GM23338 (cell line): Measurements from ENCODE around the gene SLC25A24. TPM values are rescaled to one million over a fixed set of nuclear protein-coding genes. Genes with fewer than 3 reads are reported as not detected.

Experiments
- ATAC-seq: fragments of 200-7000 bp; cut with Tn5 transposase; 3 replicates; pipeline ENCODE4 v1.9.1; 2020
- DNase-seq: peaks from one replicate; pipeline ENCODE4 v3.0.0-alpha.2; 2015; ENCODE audit warnings: low spot score
- H2AFZ ChIP-seq: fragments of 200-600 bp; sonication (generic); 2 replicates; pipeline ENCODE4 v1.8.0; 2016; ENCODE audit warnings: antibody characterized with exemption, mild to moderate bottlenecking, moderate library complexity
- H3F3A ChIP-seq: fragments of 200-600 bp; sonication (generic); replicated peaks from 2 replicates; pipeline ENCODE4 v1.8.0; 2017; ENCODE audit warnings: antibody characterized with exemption, mixed run types, low read depth
- H3K27ac ChIP-seq: fragments of 200-600 bp; sonication (generic); 2 replicates; pipeline ENCODE4 v1.6.1; 2016; ENCODE audit warnings: low read depth
- H3K27me3 ChIP-seq: fragments of 200-600 bp; sonication (generic); 2 replicates; pipeline ENCODE4 v1.8.0; 2016; ENCODE audit warnings: mild to moderate bottlenecking, mixed run types, moderate library complexity; ENCODE audit not compliant: insufficient read depth
- H3K36me3 ChIP-seq: fragments of 200-600 bp; sonication (generic); 2 replicates; pipeline ENCODE4 v1.8.0; 2016; ENCODE audit warnings: mild to moderate bottlenecking; ENCODE audit not compliant: insufficient read depth
- H3K4me1 ChIP-seq: fragments of 200-600 bp; sonication (generic); 2 replicates; pipeline ENCODE4 v1.8.0; 2016; ENCODE audit warnings: mild to moderate bottlenecking, moderate library complexity; ENCODE audit not compliant: insufficient read depth
- H3K4me2 ChIP-seq: fragments of 200-600 bp; sonication (generic); 2 replicates; pipeline ENCODE4 v1.7.1; 2017; ENCODE audit warnings: mixed run types
- H3K4me3 ChIP-seq: fragments of 200-600 bp; sonication (generic); 2 replicates; pipeline ENCODE4 v1.6.1; 2016; ENCODE audit warnings: mixed run types
- H3K79me2 ChIP-seq: fragments of 200-600 bp; sonication (generic); replicated peaks from 2 replicates; pipeline ENCODE4 v1.8.0; 2017; ENCODE audit warnings: mild to moderate bottlenecking; ENCODE audit not compliant: insufficient read depth
- H3K9me2 ChIP-seq: fragments of 200-600 bp; sonication (generic); 2 replicates; pipeline ENCODE4 v1.8.0; 2017; ENCODE audit not compliant: insufficient read depth
- H4K20me1 ChIP-seq: fragments of 200-600 bp; sonication (generic); replicated peaks from 2 replicates; pipeline ENCODE4 v1.8.0; 2017; ENCODE audit warnings: mild to moderate bottlenecking; ENCODE audit not compliant: insufficient read depth
- H3K27ac Mint-ChIP-seq: 2 replicates; pipeline ENCODE4 v1.8.0; 2020; ENCODE audit warnings: inconsistent platforms, mild to moderate bottlenecking, moderate library complexity, mixed read lengths
- H3K27me3 Mint-ChIP-seq: 3 replicates; pipeline ENCODE4 v1.8.0; 2022; ENCODE audit warnings: low read depth, mild to moderate bottlenecking, moderate library complexity, mixed read lengths, inconsistent platforms; ENCODE audit not compliant: insufficient read depth, poor library complexity
- H3K36me3 Mint-ChIP-seq: 3 replicates; pipeline ENCODE4 v1.8.0; 2021; ENCODE audit warnings: low read depth, mild to moderate bottlenecking, inconsistent platforms, moderate library complexity, mixed read lengths
- H3K4me1 Mint-ChIP-seq: 3 replicates; pipeline ENCODE4 v1.8.0; 2020; ENCODE audit warnings: mild to moderate bottlenecking, inconsistent platforms, mixed read lengths
- H3K4me3 Mint-ChIP-seq: 3 replicates; pipeline ENCODE4 v1.8.0; 2021; ENCODE audit warnings: moderate library complexity, mild to moderate bottlenecking, inconsistent platforms, mixed read lengths
- H3K9me3 Mint-ChIP-seq: 3 replicates; pipeline ENCODE4 v1.8.0; 2020; ENCODE audit warnings: moderate library complexity, mild to moderate bottlenecking, inconsistent platforms, mixed read lengths
- CREB1 ChIP-seq: fragments of 250-450 bp; sonication (Bioruptor Pico); IDR thresholded peaks from 2 replicates; pipeline ENCODE4 v1.5.0; 2020; ENCODE audit warnings: low read depth, mild to moderate bottlenecking, moderate library complexity
- EZH2 ChIP-seq: fragments of 200-600 bp; sonication (generic); IDR thresholded peaks from one replicate; pipeline ENCODE4 v1.8.0; 2017; ENCODE audit warnings: antibody characterized with exemption, mild to moderate bottlenecking, low read depth; ENCODE audit not compliant: unreplicated experiment
- EZH2phosphoT487 ChIP-seq: fragments of 200-600 bp; sonication (generic); IDR thresholded peaks from one replicate; pipeline ENCODE4 v1.8.1; 2018; ENCODE audit warnings: antibody characterized with exemption; ENCODE audit not compliant: unreplicated experiment
- JUNB ChIP-seq: IDR thresholded peaks from one replicate; pipeline ENCODE4 v1.6.1; 2016; ENCODE audit warnings: antibody characterized with exemption; ENCODE audit not compliant: unreplicated experiment
- NANOG ChIP-seq: IDR thresholded peaks from 2 replicates; pipeline ENCODE4 v1.6.1; 2016; ENCODE audit warnings: antibody characterized with exemption, borderline replicate concordance
- POLR2AphosphoS5 ChIP-seq: IDR thresholded peaks from 2 replicates; pipeline ENCODE4 v1.6.1; 2016; ENCODE audit warnings: antibody characterized with exemption, low read depth
- STAT1 ChIP-seq: IDR thresholded peaks from one replicate; pipeline ENCODE4 v1.6.1; 2016; ENCODE audit warnings: antibody characterized with exemption; ENCODE audit not compliant: unreplicated experiment
- ZNF114 ChIP-seq: fragments of 250-450 bp; sonication (Bioruptor Pico); IDR thresholded peaks from 2 replicates; pipeline ENCODE4 v1.5.0; 2020; ENCODE audit warnings: mild to moderate bottlenecking, moderate library complexity
- ZNF331 ChIP-seq: fragments of 250-450 bp; sonication (Bioruptor Pico); IDR thresholded peaks from 2 replicates; pipeline ENCODE4 v1.5.0; 2020; ENCODE audit warnings: low read depth, mild to moderate bottlenecking, moderate library complexity
- polyA plus RNA-seq: library from polyadenylated mRNA; unstranded; fragments of >200 nt; fragmentation: Nextera tagmentation; extraction: Ambion mirVana; gene quantifications from 2 replicates; pipeline ENCODE4 v1.2.1, GENCODE V29; 2016
- total RNA-seq: library from RNA; depleted of rRNA; stranded (reverse); fragments of >200 nt; shearing (Covaris generic); gene quantifications from 2 replicates; pipeline ENCODE4 v1.2.3, GENCODE V29; 2014
- TF ChIP-seq, protein P1 (sequence below), 2 experiments: fragments of 200-600 bp in 1 of 2; sonication (generic) in 1 of 2; conservative IDR thresholded peaks; 2 replicates each; pipeline versions ENCODE4 v1.5.1 to v1.6.1; 2016 to 2017; ENCODE audit warnings: antibody characterized with exemption in 2 of 2, low read depth in 2 of 2, mild to moderate bottlenecking in 2 of 2, moderate library complexity in 1 of 2
- TF ChIP-seq, protein P2 (sequence below): IDR thresholded peaks from 2 replicates; pipeline ENCODE4 v1.6.1; 2016; ENCODE audit warnings: antibody characterized with exemption
- TF ChIP-seq, protein P3 (sequence below): fragments of 250-450 bp; sonication (Bioruptor Pico); IDR thresholded peaks from 2 replicates; pipeline ENCODE4 v1.5.0; 2020; ENCODE audit warnings: mild to moderate bottlenecking, moderate library complexity
- TF ChIP-seq, protein P4 (sequence below): IDR thresholded peaks from one replicate; pipeline ENCODE4 v1.6.1; 2018; ENCODE audit warnings: antibody characterized with exemption; ENCODE audit not compliant: unreplicated experiment

SLC25A24 gene
- total and polyA plus RNA-seq, 2 experiments from 2014 or later, result 17.4 to 46.0 TPM

DNA sequence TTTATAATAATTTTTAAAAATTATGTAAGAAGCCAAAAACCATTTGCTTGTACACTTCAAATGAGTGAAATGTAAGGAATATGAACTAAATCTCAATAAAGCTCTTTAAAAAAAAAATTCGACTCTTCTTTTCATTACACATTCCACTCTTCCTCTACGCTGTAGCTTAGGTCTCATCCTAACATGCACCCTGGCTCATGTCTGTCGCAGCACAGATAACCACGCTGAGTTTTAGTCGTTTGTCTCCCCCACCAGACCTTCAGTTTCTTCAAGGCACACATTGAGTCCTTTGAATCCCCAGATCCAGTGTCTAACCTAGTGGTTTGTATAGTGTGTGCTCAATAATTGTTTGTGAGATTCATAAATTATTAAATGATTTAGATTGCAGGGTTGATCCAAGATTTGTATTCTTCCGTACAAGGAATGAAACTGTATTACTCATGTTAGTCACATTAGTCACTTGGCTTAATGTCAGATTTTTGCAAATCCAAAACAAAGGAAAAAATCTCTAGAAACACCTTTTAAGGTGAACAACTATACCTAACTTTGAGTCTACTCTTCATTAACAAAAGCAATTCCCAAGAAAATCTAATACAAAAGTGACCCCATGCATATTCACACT, 57.3 kb downstream of the SLC25A24 start:
- Histone ChIP-seq H2AFZ (no peak overlapping the region), H3K4me3 (no peak overlapping the region), H3K4me1 (no peaks in the 10 kb centered on the region), H4K20me1 (no peaks in the 10 kb centered on the region), H3K9me2 (no peaks in the 10 kb centered on the region), H3F3A (no peaks in the 10 kb centered on the region), H3K79me2 (no peaks in the 10 kb centered on the region), H3K27me3 (no peaks in the 10 kb centered on the region), H3K36me3 (0 out of 2 replicates have a peak, but pooled peaks cover 7% of the 10 kb centered on the region), H3K27ac (no peak overlapping the region), H3K4me2 (no peak overlapping the region)
- ATAC-seq, result no peak
- H3K4me3 Mint-ChIP-seq, result no peak overlapping the region
- TF ChIP-seq ZNF331, result no peak
- TF ChIP-seq EZH2, result no peak
- TF ChIP-seq, protein P1, sequence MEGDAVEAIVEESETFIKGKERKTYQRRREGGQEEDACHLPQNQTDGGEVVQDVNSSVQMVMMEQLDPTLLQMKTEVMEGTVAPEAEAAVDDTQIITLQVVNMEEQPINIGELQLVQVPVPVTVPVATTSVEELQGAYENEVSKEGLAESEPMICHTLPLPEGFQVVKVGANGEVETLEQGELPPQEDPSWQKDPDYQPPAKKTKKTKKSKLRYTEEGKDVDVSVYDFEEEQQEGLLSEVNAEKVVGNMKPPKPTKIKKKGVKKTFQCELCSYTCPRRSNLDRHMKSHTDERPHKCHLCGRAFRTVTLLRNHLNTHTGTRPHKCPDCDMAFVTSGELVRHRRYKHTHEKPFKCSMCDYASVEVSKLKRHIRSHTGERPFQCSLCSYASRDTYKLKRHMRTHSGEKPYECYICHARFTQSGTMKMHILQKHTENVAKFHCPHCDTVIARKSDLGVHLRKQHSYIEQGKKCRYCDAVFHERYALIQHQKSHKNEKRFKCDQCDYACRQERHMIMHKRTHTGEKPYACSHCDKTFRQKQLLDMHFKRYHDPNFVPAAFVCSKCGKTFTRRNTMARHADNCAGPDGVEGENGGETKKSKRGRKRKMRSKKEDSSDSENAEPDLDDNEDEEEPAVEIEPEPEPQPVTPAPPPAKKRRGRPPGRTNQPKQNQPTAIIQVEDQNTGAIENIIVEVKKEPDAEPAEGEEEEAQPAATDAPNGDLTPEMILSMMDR (conservative IDR thresholded peaks at IDR 0.05; ENCODE audit: low read depth in 2 of 2), result no peak
- TF ChIP-seq POLR2AphosphoS5, result no peak
- TF ChIP-seq, protein P2, sequence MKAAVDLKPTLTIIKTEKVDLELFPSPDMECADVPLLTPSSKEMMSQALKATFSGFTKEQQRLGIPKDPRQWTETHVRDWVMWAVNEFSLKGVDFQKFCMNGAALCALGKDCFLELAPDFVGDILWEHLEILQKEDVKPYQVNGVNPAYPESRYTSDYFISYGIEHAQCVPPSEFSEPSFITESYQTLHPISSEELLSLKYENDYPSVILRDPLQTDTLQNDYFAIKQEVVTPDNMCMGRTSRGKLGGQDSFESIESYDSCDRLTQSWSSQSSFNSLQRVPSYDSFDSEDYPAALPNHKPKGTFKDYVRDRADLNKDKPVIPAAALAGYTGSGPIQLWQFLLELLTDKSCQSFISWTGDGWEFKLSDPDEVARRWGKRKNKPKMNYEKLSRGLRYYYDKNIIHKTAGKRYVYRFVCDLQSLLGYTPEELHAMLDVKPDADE, result no peak
- TF ChIP-seq JUNB, result no peak
- TF ChIP-seq EZH2phosphoT487, result no peak
- no peak for TF ChIP-seq CREB1 (CRISPR knock-in tag)
- TF ChIP-seq ZNF114 (CRISPR knock-in tag), result no peak
- no peak for TF ChIP-seq STAT1
- no peak for TF ChIP-seq NANOG
- TF ChIP-seq, protein P3, sequence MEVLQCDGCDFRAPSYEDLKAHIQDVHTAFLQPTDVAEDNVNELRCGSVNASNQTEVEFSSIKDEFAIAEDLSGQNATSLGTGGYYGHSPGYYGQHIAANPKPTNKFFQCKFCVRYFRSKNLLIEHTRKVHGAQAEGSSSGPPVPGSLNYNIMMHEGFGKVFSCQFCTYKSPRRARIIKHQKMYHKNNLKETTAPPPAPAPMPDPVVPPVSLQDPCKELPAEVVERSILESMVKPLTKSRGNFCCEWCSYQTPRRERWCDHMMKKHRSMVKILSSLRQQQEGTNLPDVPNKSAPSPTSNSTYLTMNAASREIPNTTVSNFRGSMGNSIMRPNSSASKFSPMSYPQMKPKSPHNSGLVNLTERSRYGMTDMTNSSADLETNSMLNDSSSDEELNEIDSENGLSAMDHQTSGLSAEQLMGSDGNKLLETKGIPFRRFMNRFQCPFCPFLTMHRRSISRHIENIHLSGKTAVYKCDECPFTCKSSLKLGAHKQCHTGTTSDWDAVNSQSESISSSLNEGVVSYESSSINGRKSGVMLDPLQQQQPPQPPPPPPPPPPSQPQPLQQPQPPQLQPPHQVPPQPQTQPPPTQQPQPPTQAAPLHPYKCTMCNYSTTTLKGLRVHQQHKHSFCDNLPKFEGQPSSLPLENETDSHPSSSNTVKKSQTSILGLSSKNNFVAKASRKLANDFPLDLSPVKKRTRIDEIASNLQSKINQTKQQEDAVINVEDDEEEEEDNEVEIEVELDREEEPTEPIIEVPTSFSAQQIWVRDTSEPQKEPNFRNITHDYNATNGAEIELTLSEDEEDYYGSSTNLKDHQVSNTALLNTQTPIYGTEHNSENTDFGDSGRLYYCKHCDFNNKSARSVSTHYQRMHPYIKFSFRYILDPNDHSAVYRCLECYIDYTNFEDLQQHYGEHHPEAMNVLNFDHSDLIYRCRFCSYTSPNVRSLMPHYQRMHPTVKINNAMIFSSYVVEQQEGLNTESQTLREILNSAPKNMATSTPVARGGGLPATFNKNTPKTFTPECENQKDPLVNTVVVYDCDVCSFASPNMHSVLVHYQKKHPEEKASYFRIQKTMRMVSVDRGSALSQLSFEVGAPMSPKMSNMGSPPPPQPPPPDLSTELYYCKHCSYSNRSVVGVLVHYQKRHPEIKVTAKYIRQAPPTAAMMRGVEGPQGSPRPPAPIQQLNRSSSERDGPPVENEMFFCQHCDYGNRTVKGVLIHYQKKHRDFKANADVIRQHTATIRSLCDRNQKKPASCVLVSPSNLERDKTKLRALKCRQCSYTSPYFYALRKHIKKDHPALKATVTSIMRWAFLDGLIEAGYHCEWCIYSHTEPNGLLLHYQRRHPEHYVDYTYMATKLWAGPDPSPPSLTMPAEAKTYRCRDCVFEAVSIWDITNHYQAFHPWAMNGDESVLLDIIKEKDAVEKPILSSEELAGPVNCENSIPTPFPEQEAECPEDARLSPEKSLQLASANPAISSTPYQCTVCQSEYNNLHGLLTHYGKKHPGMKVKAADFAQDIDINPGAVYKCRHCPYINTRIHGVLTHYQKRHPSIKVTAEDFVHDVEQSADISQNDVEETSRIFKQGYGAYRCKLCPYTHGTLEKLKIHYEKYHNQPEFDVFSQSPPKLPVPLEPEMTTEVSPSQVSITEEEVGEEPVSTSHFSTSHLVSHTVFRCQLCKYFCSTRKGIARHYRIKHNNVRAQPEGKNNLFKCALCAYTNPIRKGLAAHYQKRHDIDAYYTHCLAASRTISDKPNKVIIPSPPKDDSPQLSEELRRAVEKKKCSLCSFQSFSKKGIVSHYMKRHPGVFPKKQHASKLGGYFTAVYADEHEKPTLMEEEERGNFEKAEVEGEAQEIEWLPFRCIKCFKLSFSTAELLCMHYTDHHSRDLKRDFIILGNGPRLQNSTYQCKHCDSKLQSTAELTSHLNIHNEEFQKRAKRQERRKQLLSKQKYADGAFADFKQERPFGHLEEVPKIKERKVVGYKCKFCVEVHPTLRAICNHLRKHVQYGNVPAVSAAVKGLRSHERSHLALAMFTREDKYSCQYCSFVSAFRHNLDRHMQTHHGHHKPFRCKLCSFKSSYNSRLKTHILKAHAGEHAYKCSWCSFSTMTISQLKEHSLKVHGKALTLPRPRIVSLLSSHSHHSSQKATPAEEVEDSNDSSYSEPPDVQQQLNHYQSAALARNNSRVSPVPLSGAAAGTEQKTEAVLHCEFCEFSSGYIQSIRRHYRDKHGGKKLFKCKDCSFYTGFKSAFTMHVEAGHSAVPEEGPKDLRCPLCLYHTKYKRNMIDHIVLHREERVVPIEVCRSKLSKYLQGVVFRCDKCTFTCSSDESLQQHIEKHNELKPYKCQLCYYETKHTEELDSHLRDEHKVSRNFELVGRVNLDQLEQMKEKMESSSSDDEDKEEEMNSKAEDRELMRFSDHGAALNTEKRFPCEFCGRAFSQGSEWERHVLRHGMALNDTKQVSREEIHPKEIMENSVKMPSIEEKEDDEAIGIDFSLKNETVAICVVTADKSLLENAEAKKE (CRISPR knock-in tag), result no peak
- TF ChIP-seq, protein P4, sequence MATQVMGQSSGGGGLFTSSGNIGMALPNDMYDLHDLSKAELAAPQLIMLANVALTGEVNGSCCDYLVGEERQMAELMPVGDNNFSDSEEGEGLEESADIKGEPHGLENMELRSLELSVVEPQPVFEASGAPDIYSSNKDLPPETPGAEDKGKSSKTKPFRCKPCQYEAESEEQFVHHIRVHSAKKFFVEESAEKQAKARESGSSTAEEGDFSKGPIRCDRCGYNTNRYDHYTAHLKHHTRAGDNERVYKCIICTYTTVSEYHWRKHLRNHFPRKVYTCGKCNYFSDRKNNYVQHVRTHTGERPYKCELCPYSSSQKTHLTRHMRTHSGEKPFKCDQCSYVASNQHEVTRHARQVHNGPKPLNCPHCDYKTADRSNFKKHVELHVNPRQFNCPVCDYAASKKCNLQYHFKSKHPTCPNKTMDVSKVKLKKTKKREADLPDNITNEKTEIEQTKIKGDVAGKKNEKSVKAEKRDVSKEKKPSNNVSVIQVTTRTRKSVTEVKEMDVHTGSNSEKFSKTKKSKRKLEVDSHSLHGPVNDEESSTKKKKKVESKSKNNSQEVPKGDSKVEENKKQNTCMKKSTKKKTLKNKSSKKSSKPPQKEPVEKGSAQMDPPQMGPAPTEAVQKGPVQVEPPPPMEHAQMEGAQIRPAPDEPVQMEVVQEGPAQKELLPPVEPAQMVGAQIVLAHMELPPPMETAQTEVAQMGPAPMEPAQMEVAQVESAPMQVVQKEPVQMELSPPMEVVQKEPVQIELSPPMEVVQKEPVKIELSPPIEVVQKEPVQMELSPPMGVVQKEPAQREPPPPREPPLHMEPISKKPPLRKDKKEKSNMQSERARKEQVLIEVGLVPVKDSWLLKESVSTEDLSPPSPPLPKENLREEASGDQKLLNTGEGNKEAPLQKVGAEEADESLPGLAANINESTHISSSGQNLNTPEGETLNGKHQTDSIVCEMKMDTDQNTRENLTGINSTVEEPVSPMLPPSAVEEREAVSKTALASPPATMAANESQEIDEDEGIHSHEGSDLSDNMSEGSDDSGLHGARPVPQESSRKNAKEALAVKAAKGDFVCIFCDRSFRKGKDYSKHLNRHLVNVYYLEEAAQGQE, result no peak
- no peak overlapping the region for H3K27ac Mint-ChIP-seq
- H3K9me3 Mint-ChIP-seq, result peaks cover 6% of the 10 kb centered on the region; the same call in 1 of the 3 replicates
- H3K27me3 Mint-ChIP-seq, result no peaks in the 10 kb centered on the region
- no peaks in the 10 kb centered on the region for H3K4me1 Mint-ChIP-seq
- peaks cover 60% of the 10 kb centered on the region for H3K36me3 Mint-ChIP-seq
- DNase-seq, result no peak
